Esophagus muscularis mucosa (tissue), 3 donors: ENCODE measurements around the gene MRPL39.

Experiments used
- CTCF ChIP-seq, 3 experiments: fragments of 200-600 bp in 2 of 3; fragments of 450-650 bp in 1 of 3; sonication (generic) in 2 of 3; IDR thresholded peaks; one replicate each; pipeline ENCODE4 v1.5.1; 2017 to 2019; ENCODE audit warnings: antibody characterized with exemption in 3 of 3, mild to moderate bottlenecking in 2 of 3, moderate library complexity in 1 of 3
- POLR2A ChIP-seq: fragments of 450-650 bp; IDR thresholded peaks from one replicate; pipeline ENCODE4 v1.6.1; 2017; ENCODE audit warnings: antibody characterized with exemption, moderate library complexity, mild to moderate bottlenecking, low read depth

- TF ChIP-seq POLR2A = no peak
- TF ChIP-seq CTCF (IDR thresholded peaks at IDR 0.05) = no peak
These were observed 8.6 kb upstream of the MRPL39 start for GRCh38 chr21:25615880-25616279.
